GM18526 (cell line): ENCODE results near the gene FXYD2.

Experiments used
- POLR2A ChIP-seq: IDR thresholded peaks from 3 replicates; pipeline ENCODE4 v1.6.1; 2011; ENCODE audit not compliant: insufficient read length; ENCODE audit errors: extremely low read depth

Gene FXYD2

GRCh38 chr11:117824571-117825537 lies at the start of gene FXYD2:
Gene FXYD2, minus strand, starts transcription at chr11:117824744. Its CDS starts 66 bp downstream, at chr11:117824678.
- TF ChIP-seq POLR2A = peak; percentile 56

GRCh38 chr11:117873828-117874125 lies 49.2 kb upstream of the FXYD2 start:
- no peak for TF ChIP-seq POLR2A

- no peak for TF ChIP-seq POLR2A
Measured at GRCh38 chr11:117872975-117873827, 48.7 kb upstream of the FXYD2 start.

- TF ChIP-seq POLR2A = no peak
Measured at GRCh38 chr11:117872420-117872961, 47.9 kb upstream of the FXYD2 start.

GRCh38 chr11:117871784-117872183 lies 47.2 kb upstream of the FXYD2 start:
- TF ChIP-seq POLR2A = no peak

- no peak for TF ChIP-seq POLR2A
Measured at GRCh38 chr11:117871160-117871559, 46.6 kb upstream of the FXYD2 start.

- TF ChIP-seq POLR2A = no peak
Measured at GRCh38 chr11:117870103-117870952, 45.8 kb upstream of the FXYD2 start.

- no peak for TF ChIP-seq POLR2A
Measured at GRCh38 chr11:117869604-117870003, 45.1 kb upstream of the FXYD2 start.

GRCh38 chr11:117868815-117869561 lies 44.4 kb upstream of the FXYD2 start:
- TF ChIP-seq POLR2A = no peak

GRCh38 chr11:117868088-117868487 lies 43.5 kb upstream of the FXYD2 start:
- TF ChIP-seq POLR2A = no peak

- TF ChIP-seq POLR2A = no peak
Measured at GRCh38 chr11:117866526-117866925, 42.0 kb upstream of the FXYD2 start.

GRCh38 chr11:117863383-117863782 lies 38.8 kb upstream of the FXYD2 start:
- no peak for TF ChIP-seq POLR2A

- no peak for TF ChIP-seq POLR2A
Measured at GRCh38 chr11:117862753-117863152, 38.2 kb upstream of the FXYD2 start.
